GM21528 (cell line): Measurements from ENCODE around the gene GNPAT.

Experiments used
- ATAC-seq: cut with Tn5 transposase; IDR thresholded peaks from one replicate; pipeline ENCODE4 v1.9.1; 2021; ENCODE audit warnings: mild to moderate bottlenecking, moderate library complexity; ENCODE audit not compliant: unreplicated experiment, low FRiP score

GNPAT gene

DNA sequence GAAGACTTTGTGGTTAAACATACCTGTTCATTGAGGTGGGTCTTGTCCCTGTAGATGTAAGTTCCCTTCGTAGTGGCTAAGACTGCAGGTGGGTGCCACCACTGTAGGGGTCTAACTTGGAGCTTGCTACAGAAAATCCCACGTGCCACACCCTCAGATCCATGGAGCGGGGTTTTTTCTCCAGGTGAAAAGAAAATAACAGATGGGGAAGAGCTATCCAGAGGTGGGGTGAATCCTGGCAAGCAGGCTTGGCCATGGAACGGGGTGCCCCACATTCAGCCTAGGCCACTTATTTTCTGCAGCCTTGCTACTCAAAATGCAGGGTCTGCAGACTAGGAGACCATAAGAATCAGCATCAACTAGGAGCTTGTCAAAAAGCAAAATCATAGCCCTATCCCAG lies 72.6 kb downstream of the GNPAT start:
- no peak for ATAC-seq

DNA sequence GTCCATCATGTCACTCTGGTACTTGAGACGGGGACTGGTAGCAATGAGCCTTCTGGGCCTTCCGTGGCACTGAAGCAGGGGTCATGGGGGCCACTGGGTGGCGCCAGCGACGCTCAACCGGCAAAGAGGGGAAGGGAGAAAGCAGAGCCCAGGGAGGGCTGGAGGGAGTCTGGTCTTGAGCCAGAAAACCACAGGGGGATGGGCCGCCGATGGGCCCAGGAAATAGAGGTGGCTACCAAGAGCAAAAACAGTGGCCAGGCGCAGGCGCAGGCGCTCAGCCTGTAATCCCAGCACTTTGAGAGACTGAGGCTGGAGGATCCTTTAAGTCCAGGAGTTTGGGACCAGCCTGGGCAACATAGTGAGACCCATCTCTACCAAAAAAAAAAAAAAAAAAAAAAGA lies 74.9 kb downstream of the GNPAT start:
- ATAC-seq: no peak

- no peak for ATAC-seq
Measured at GRCh38 chr1:231317306-231318014, 76.4 kb downstream of the GNPAT start.

GRCh38 chr1:231318015-231318355 lies 77.0 kb downstream of the GNPAT start:
- ATAC-seq: no peak

GRCh38 chr1:231318568-231318967 lies 77.6 kb downstream of the GNPAT start:
- no peak for ATAC-seq

GRCh38 chr1:231319080-231319479 lies 78.1 kb downstream of the GNPAT start:
- ATAC-seq: no peak

GRCh38 chr1:231322880-231323530 lies 82.0 kb downstream of the GNPAT start:
- no peak for ATAC-seq

GRCh38 chr1:231324660-231325059 lies 83.6 kb downstream of the GNPAT start:
- no peak for ATAC-seq

- ATAC-seq: no peak
Measured at GRCh38 chr1:231326248-231326647, 85.2 kb downstream of the GNPAT start.
